MM.1S (cell line): ENCODE measurements around the gene MYH14.
"Not testable (repeated sequence)": the region's sequence is repeated elsewhere in the genome, so short reads cannot be mapped to it uniquely, and the experiment has no call there.

Experiments used
- EZH2 ChIP-seq: fragments of 300-600 bp; sonication (generic); optimal IDR thresholded peaks from 2 replicates; pipeline ENCODE3; 2017; ENCODE audit warnings: low read depth, mild to moderate bottlenecking, antibody characterized with exemption, low read length, mixed read lengths
- TF ChIP-seq, protein P1 (sequence below): fragments of 300-600 bp; sonication (generic); IDR thresholded peaks from 2 replicates; pipeline ENCODE4 v1.5.1; 2016; ENCODE audit warnings: antibody characterized with exemption, low read length, mixed read lengths

DNA sequence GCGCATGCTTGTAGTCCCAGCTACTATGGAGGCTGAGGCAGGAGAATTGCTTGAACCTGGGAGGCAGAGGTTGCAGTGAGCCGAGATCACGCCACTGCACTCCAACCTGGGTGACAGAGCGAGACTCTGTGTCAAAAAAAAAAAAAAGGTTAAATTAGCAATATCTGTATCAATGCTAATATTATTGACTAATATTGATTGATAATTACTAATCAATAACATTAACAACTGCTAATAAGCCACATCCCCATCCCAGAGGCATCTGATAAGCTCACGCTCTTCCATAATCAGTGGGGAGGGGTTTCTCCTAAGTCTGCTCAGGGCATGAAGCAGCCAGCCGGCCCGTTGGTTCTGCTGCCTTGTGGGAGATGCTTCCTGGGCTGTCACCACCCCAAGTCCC lies 24.7 kb downstream of the MYH14 start:
- TF ChIP-seq, protein P1, sequence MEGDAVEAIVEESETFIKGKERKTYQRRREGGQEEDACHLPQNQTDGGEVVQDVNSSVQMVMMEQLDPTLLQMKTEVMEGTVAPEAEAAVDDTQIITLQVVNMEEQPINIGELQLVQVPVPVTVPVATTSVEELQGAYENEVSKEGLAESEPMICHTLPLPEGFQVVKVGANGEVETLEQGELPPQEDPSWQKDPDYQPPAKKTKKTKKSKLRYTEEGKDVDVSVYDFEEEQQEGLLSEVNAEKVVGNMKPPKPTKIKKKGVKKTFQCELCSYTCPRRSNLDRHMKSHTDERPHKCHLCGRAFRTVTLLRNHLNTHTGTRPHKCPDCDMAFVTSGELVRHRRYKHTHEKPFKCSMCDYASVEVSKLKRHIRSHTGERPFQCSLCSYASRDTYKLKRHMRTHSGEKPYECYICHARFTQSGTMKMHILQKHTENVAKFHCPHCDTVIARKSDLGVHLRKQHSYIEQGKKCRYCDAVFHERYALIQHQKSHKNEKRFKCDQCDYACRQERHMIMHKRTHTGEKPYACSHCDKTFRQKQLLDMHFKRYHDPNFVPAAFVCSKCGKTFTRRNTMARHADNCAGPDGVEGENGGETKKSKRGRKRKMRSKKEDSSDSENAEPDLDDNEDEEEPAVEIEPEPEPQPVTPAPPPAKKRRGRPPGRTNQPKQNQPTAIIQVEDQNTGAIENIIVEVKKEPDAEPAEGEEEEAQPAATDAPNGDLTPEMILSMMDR = not testable (repeated sequence)
- not testable (repeated sequence) for TF ChIP-seq EZH2
